ENCODE measurements around the gene GH1.

The GH1 gene

DNA sequence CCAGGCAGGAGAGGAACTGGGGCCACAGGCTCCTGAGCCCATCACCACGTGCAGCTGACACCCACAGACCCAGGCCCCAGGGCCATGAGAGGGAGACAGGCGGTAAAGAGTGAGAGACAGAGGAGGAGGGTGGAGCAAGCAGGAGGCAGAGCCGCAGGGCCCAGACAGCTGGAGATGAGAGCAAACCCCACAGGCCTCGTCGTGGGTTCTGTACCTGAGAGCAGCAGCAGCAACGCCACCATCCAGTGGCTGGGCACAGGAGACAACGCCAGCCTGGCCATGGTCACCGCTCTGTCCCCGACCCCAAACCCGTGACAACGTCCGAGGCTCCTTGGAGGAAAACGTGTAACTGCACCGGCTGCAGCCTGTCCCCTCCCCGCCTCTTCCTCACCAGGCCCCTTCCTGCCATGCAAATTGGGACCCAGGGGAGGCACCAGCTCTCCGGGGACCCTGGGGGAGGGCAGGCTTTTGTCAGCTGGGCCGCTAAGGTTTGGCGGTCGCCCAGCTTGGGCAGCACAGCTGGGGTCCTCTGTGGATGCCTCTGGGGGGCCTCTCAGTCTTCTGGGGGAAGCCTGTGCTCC lies 13.4 kb upstream of the GH1 start, which contains the start of gene CD79B:
TSS of gene CD79B (minus strand) at position 351 of the 581 bp plus-strand sequence. CDS start at position 281, 70 bp downstream.
- Histone ChIP-seq H3K4me1 (no peaks in the 10 kb centered on the region), H3K4me3 (ENCODE audit: low read depth, low read length) (no peak within 1 kb of the TSS), H3K27ac (peak within 1 kb of the TSS; percentile 63), H3K36me3 (ENCODE audit: control insufficient read depth, insufficient read depth, low read length) (no peaks in the 10 kb centered on the region), H2AFZ (no peak within 1 kb of the TSS), H3K9me3 (ENCODE audit: control insufficient read depth, low read length) (no peaks in the 10 kb centered on the region), H3K4me2 (ENCODE audit: low read length) (no peak within 1 kb of the TSS), H3K27me3 (ENCODE audit: control insufficient read depth, insufficient read depth, low read length) (no peaks in the 10 kb centered on the region), H3K9ac (no peak within 1 kb of the TSS), H3K79me2 (no peaks in the 10 kb centered on the region)
- TF ChIP-seq, protein P1, sequence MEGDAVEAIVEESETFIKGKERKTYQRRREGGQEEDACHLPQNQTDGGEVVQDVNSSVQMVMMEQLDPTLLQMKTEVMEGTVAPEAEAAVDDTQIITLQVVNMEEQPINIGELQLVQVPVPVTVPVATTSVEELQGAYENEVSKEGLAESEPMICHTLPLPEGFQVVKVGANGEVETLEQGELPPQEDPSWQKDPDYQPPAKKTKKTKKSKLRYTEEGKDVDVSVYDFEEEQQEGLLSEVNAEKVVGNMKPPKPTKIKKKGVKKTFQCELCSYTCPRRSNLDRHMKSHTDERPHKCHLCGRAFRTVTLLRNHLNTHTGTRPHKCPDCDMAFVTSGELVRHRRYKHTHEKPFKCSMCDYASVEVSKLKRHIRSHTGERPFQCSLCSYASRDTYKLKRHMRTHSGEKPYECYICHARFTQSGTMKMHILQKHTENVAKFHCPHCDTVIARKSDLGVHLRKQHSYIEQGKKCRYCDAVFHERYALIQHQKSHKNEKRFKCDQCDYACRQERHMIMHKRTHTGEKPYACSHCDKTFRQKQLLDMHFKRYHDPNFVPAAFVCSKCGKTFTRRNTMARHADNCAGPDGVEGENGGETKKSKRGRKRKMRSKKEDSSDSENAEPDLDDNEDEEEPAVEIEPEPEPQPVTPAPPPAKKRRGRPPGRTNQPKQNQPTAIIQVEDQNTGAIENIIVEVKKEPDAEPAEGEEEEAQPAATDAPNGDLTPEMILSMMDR (IDR thresholded peaks at IDR 0.05): no peak

DNA sequence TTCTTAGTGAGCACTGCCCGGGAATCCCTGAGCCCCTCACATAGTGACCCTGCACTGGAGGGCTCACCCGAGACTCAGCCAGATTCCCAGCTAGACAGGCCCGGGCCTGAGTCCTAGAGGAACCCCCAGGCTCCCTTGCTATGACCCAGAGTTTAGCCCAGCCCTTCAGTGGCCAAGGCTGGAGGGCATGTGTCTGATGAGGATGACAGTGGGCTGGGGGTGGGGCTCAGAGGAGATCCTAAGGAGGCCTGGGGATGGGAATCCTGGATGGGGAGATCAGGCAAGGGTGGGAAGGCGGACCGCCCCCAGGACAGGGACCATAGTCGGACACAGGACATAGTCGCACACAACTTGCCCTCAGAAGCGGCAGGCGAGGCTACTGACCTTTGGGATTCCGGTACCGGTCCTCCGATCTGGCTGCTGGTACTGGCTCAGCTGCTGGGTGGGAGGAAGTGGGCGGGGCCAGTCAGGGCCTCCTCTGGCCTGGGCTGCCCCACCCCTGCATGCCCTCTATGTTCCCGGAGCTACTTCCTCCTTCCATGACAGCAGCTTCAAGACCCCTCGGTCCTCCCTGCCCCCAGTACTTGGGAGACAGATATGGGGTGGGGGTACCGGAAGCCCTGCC lies 12.4 kb upstream of the GH1 start:
- Histone ChIP-seq H3K79me2 (no peaks in the 10 kb centered on the region), H2AFZ (no peak overlapping the region), H3K4me3 (ENCODE audit: low read depth, low read length) (no peak overlapping the region), H3K9me3 (ENCODE audit: control insufficient read depth, low read length) (no peaks in the 10 kb centered on the region), H3K27me3 (ENCODE audit: control insufficient read depth, insufficient read depth, low read length) (no peaks in the 10 kb centered on the region), H3K36me3 (ENCODE audit: control insufficient read depth, insufficient read depth, low read length) (no peaks in the 10 kb centered on the region), H3K27ac (peak overlapping the region; percentile 63), H3K9ac (no peak overlapping the region), H3K4me2 (ENCODE audit: low read length) (no peak overlapping the region), H3K4me1 (no peaks in the 10 kb centered on the region)
- TF ChIP-seq, protein P1 (IDR thresholded peaks at IDR 0.05): no peak

DNA sequence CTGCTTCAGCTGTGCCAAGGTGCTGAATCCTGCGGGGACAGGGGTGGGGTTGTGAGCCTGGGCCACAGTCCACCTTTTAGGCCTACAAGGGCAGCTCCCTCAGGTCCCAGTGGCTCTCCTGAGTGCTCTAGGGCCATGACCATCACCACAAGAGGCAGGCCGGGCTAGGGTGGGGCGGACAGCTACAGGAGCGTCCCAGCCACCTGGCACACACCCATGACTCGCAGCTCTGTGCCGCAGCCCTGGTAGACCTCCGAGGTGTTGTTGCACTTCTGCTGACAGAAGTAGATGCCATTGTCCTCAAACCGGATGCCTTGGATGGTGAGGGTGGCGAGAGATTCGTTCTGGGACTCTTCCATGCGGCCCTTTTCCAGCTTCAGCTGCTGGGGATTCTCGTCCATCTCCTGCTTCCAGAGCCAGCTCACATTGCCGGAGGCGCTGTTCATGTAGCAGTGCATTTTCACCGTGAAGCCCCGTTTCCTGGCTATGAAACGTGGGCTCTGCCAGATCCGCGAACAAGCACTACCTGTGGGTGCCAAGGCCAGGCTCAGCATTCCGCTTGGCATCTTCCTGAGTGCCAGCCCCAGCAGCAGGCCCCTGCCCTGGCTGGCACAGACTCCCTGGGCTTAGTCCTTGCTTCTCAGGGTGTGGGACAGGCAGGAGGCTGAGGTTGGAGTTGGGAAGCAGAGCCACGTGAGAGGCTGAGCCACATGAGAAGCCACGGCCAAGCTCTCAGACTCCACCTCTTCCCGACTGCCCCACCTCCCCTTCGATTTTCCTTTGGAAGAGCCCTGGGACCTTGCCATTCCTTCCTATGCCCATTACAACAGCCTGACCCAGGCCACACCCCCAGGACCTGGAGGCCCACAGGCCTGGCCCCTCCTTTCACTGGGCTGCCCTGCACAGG lies 11.5 kb upstream of the GH1 start:
- Histone ChIP-seq H3K79me2 (no peaks in the 10 kb centered on the region), H3K4me1 (no peaks in the 10 kb centered on the region), H2AFZ (no peak overlapping the region), H3K9me3 (ENCODE audit: control insufficient read depth, low read length) (no peaks in the 10 kb centered on the region), H3K4me3 (ENCODE audit: low read depth, low read length) (no peak overlapping the region), H3K4me2 (ENCODE audit: low read length) (no peak overlapping the region), H3K27me3 (ENCODE audit: control insufficient read depth, insufficient read depth, low read length) (no peaks in the 10 kb centered on the region), H3K27ac (no peak overlapping the region), H3K36me3 (ENCODE audit: control insufficient read depth, insufficient read depth, low read length) (no peaks in the 10 kb centered on the region), H3K9ac (no peak overlapping the region)
- TF ChIP-seq, protein P1 (IDR thresholded peaks at IDR 0.05): no peak

DNA sequence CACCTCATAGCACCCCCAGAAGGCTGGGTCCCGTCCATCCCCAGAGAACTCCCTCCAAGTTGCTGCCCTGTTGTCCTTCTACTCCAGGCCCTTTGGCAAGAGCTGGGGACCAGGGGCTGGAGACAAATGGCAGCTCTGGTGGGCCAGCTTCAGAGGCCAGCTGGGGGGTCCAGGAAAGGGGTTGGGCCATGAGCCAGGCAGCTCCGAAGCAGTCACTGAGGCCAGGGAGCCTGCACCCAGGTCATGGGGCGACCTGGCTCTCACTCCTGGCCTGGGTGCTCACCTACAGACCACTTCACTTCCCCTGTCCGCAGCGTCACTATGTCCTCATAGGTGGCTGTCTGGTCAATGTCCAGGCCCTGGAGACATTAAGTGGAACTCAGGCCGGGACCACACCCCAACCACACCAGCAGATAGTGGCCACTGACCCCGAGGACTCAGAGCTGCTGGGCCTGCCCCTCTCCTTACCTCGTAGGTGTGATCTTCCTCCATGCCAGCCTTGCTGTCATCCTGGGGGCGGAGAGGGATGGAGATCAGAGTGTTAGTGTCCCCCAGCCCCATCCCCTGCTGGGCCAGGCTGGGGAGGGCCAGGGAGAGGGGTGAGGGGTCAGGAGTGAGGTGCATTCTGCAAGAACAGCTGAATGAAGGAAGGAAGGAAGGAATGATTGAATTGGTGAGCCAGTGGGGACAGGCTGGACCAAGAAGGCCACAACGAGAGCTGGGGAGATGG lies 10.5 kb upstream of the GH1 start:
- H3K79me2 ChIP-seq: no peaks in the 10 kb centered on the region
- H3K27ac ChIP-seq: no peak overlapping the region
- H3K4me1 ChIP-seq: no peaks in the 10 kb centered on the region
- H3K27me3 ChIP-seq (ENCODE audit: control insufficient read depth, insufficient read depth, low read length): no peaks in the 10 kb centered on the region
- TF ChIP-seq, protein P1 (IDR thresholded peaks at IDR 0.05): no peak
- H3K4me3 ChIP-seq (ENCODE audit: low read depth, low read length): no peak overlapping the region
- H3K9me3 ChIP-seq (ENCODE audit: control insufficient read depth, low read length): no peaks in the 10 kb centered on the region
- H2AFZ ChIP-seq: no peak overlapping the region
- H3K4me2 ChIP-seq (ENCODE audit: low read length): no peak overlapping the region
- H3K9ac ChIP-seq: no peak overlapping the region
- H3K36me3 ChIP-seq (ENCODE audit: control insufficient read depth, insufficient read depth, low read length): no peaks in the 10 kb centered on the region
